Fibroblast of villous mesenchyme (primary cell): ENCODE results near the gene KLHL28. TPM values are rescaled to one million over a fixed set of nuclear protein-coding genes. Genes with fewer than 3 reads are reported as not detected.

ENCODE experiments used
- DNase-seq: peaks from one replicate; pipeline ENCODE4 v3.0.0-alpha.2; 2010; ENCODE audit warnings: low read depth
- H3K4me3 ChIP-seq: 2 replicates; pipeline ENCODE4 v1.5.1; 2011; ENCODE audit warnings: low read depth, mild to moderate bottlenecking, low read length
- total RNA-seq: library from RNA; depleted of rRNA; stranded (reverse); fragments of >200 nt; gene quantifications from 2 replicates; pipeline ENCODE4 v1.2.3, GENCODE V29; 2012
- TF ChIP-seq, protein P1 (sequence below): IDR thresholded peaks from 2 replicates; pipeline ENCODE4 v1.5.1; 2012; ENCODE audit warnings: low read depth, mild to moderate bottlenecking, low read length; ENCODE audit not compliant: insufficient read depth

Gene KLHL28
- total RNA-seq, 1 donor = 9.5 TPM

DNA sequence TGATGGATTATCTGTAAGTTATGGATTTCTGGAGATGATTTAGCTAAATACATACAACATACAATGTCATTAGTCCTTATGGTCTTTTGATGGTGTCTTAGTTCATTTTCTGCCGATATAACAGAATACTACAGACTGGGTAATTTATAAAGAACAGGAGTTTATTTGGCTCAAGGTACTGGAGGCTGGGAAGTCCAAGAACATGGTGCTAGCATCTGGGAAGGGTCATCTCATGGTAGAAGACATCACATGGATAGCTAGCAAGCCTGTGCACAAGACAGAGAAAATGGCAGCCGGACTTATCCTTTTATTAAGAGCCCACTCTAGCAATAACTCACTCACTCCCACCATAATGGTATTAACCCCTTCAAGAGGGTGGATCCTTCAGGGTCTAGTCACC is 24.2 kb downstream of the KLHL28 start:
- H3K4me3 ChIP-seq = no peak overlapping the region
- no peak for DNase-seq
- TF ChIP-seq, protein P1, sequence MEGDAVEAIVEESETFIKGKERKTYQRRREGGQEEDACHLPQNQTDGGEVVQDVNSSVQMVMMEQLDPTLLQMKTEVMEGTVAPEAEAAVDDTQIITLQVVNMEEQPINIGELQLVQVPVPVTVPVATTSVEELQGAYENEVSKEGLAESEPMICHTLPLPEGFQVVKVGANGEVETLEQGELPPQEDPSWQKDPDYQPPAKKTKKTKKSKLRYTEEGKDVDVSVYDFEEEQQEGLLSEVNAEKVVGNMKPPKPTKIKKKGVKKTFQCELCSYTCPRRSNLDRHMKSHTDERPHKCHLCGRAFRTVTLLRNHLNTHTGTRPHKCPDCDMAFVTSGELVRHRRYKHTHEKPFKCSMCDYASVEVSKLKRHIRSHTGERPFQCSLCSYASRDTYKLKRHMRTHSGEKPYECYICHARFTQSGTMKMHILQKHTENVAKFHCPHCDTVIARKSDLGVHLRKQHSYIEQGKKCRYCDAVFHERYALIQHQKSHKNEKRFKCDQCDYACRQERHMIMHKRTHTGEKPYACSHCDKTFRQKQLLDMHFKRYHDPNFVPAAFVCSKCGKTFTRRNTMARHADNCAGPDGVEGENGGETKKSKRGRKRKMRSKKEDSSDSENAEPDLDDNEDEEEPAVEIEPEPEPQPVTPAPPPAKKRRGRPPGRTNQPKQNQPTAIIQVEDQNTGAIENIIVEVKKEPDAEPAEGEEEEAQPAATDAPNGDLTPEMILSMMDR = no peak

DNA sequence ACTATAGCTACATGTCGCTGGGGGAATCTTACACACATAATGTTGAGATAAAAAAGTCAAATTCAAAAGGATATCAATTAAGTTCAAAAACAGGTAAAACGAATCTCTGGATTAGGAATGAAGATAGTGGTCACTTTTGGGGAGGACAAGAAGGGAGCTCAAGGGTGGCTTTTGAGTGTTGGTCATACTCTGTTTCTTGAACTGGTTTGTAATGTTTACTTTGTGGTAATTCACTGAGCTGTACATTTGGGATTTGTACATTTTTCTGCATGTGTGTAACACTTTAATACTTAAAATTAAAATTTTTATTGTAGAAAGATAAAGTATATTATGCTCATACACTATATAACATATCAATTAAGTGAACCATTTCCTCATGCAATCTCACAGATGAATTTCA is 26.6 kb downstream of the KLHL28 start:
- TF ChIP-seq, protein P1 = no peak
- no peak for DNase-seq
- no peak overlapping the region for H3K4me3 ChIP-seq

DNA sequence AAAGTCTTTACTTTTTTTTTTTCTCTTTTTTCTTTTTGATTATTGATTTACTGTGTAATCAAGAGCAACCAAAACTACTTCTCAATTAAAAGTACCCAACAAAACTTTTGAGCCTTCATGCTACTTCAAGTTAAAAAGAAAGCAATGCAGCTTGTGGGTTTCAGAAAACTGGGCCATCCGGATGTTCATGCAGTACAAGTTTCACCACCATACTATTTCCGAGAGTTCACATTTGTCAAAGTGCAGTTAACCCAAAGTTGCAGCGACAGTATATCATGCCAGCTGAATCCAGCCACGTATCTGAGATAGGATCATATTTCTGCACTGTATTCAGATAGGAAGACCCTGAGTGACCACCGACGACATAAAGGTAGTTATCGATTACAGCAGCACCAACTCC is 33.0 kb downstream of the KLHL28 start:
- no peak overlapping the region for H3K4me3 ChIP-seq
- TF ChIP-seq, protein P1 = no peak
- DNase-seq = no peak

DNA sequence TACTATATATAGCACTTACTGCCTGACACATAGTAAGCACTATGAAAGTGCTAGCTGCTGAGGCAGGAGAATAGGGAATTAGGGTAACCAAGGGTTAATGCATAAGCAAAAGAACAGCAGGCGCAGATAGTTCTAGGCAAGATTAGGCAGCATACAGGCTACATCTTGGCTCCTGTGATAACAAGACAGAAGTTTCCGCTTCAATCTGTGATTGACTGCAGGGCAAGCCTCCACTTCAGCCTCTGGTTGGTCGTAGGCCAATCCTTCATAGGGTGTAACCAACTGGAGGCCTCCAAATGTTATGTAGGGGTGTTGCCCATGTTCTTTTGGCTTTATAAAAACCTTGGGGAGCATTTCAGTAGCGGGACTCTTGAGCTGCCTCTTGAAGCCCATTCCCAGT is 46.9 kb downstream of the KLHL28 start:
- TF ChIP-seq, protein P1 = no peak
- DNase-seq = peak; percentile 30
- H3K4me3 ChIP-seq = no peak overlapping the region

DNA sequence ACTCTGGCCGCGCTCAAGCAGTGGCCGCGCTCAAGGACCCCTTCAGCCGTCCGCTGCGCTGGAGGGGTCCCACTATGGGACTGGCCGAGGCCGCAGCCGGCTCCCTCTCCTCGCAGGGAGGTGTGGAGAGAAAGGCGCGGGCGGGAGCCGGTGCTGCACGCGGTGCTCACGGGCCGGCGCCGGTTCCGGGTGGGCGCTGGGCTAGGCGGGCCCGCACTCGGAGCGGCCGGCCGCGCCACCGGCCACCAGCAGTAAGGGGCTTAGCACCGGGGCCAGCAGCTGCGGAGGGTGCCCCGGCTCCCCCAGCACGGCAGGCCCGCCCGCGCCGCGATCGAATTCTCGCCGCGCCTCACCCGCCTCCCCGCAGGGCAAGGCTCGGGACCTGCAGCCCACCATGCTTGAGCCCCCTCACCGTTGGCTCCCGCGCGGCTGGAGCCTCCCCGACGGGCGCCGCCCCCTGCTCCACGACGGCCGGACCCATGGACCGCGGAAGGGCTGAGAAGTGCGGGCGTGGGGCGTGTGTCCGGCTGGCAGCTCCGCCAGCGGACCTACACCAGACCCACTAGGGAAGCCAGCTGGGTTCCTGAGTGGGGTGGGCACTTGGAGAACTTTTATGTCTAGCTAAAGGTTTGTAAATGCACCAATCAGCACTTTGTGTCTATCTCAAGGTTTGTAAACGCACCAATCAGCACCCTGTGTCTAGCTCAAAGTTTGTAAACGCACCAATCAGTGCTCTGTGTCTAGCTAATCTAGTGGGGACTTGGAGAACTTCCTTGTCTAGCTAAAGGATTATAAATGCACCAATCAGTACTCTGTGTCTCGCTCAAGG is 49.5 kb downstream of the KLHL28 start:
- H3K4me3 ChIP-seq = peak overlapping the region; percentile 38
- DNase-seq = no peak
- TF ChIP-seq, protein P1 = no peak

DNA sequence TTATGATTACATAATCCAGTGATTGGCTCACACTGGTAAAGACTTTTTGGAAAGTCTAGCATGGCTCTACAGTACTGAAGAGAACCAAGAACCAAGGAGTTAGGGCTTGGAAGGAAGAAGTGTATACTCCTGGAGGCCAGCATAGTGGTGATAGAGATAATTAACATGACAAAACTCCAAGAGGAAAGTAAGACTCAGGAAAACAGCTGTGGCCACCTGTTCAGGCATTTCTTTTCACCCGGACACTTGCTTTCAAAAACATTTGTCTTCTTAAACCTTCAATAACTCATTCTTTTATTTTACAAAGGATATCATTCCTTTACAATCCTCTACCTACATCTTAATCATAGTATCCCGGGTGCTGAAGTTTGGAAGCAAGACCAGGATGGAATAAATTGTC is 50.9 kb downstream of the KLHL28 start:
- no peak for DNase-seq
- TF ChIP-seq, protein P1 = no peak
- no peak overlapping the region for H3K4me3 ChIP-seq

DNA sequence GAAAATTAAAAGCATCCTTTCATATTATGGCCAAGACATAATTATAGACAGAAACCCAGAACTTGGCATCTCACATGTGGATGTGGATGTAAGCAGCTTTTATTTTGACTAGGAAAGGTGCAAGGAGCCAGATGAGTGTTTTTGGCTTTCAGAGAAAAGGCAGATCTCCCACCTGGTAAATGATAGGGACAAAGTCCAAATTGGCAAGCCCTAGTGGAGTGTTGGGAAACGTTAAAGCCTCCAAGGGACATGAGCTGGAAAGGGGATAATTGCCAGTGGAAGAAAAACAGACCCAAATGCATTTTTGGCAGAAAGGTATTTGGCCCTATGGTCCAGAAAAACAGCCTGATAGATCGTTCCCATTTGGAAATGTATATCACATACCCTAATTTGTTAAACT is 60.1 kb downstream of the KLHL28 start:
- H3K4me3 ChIP-seq = no peak overlapping the region
- DNase-seq = no peak
- TF ChIP-seq, protein P1 = no peak
